Esophagus squamous epithelium (tissue), 4 donors: ENCODE measurements around the gene PNP.

Experiments
- POLR2A ChIP-seq, 4 donors: fragments of 450-650 bp; IDR thresholded peaks; one replicate each; pipeline ENCODE4 v1.6.1; 2017; ENCODE audit warnings: antibody characterized with exemption in 4 of 4, mild to moderate bottlenecking in 4 of 4, moderate library complexity in 3 of 4
- TF ChIP-seq, protein P1 (sequence below), 6 experiments: fragments of 450-650 bp in 4 of 6; fragments of 200-600 bp in 2 of 6; sonication (generic) in 2 of 6; IDR thresholded peaks; one replicate each; pipeline ENCODE4 v1.5.1; 2016 to 2019; ENCODE audit warnings: antibody characterized with exemption in 6 of 6, mild to moderate bottlenecking in 4 of 6, moderate library complexity in 4 of 6

GRCh38 chr14:20512177-20512905, 43.1 kb downstream of the PNP start:
- TF ChIP-seq, protein P1, sequence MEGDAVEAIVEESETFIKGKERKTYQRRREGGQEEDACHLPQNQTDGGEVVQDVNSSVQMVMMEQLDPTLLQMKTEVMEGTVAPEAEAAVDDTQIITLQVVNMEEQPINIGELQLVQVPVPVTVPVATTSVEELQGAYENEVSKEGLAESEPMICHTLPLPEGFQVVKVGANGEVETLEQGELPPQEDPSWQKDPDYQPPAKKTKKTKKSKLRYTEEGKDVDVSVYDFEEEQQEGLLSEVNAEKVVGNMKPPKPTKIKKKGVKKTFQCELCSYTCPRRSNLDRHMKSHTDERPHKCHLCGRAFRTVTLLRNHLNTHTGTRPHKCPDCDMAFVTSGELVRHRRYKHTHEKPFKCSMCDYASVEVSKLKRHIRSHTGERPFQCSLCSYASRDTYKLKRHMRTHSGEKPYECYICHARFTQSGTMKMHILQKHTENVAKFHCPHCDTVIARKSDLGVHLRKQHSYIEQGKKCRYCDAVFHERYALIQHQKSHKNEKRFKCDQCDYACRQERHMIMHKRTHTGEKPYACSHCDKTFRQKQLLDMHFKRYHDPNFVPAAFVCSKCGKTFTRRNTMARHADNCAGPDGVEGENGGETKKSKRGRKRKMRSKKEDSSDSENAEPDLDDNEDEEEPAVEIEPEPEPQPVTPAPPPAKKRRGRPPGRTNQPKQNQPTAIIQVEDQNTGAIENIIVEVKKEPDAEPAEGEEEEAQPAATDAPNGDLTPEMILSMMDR (IDR thresholded peaks at IDR 0.05): no peak
- TF ChIP-seq POLR2A (IDR thresholded peaks at IDR 0.05): no peak
